ENCODE data around the gene CKAP2. TPM values are rescaled to one million over a fixed set of nuclear protein-coding genes. Genes with fewer than 3 reads are reported as not detected.
A peak's percentile ranks its signal among the peaks of the same experiment; 100 is the strongest.

Gene CKAP2
- total RNA-seq, 2 experiments from 2014 or later, result 59.2 to 61.7 TPM

- ATAC-seq (ENCODE audit: low read depth) (no peak), DNase-seq (no peak)
- POLR2A ChIA-PET, result interaction anchor here (0.7 kb wide), 1 partner anchor 608 kb away, joined by 4 read pairs; no protein-coding TSS in a partner anchor
- H3K4me3 Mint-ChIP-seq, result no peak overlapping the region
- no peak overlapping the region for H3K27ac Mint-ChIP-seq
- H3K27me3 Mint-ChIP-seq, result no peaks in the 10 kb centered on the region
- H3K4me1 Mint-ChIP-seq, result peaks cover 18% of the 10 kb centered on the region
- no peaks in the 10 kb centered on the region for H3K9me3 Mint-ChIP-seq
- H3K36me3 Mint-ChIP-seq, result peaks cover 5% of the 10 kb centered on the region
Measured at GRCh38 chr13:52446265-52446664, 9.0 kb upstream of the CKAP2 start.

GRCh38 chr13:52447354-52447753, 7.9 kb upstream of the CKAP2 start:
- H3K27me3 Mint-ChIP-seq, result no peaks in the 10 kb centered on the region
- peaks cover 5% of the 10 kb centered on the region for H3K36me3 Mint-ChIP-seq
- ATAC-seq (ENCODE audit: low read depth) (no peak), DNase-seq (no peak)
- POLR2A ChIA-PET, result interaction anchor here (0.5 to 1.0 kb wide), 3 partner anchors 253 to 991 kb away, joined by 3 to 5 read pairs (median 3); no protein-coding TSS in a partner anchor
- H3K4me3 Mint-ChIP-seq, result no peak overlapping the region
- H3K4me1 Mint-ChIP-seq, result peaks cover 20% of the 10 kb centered on the region
- H3K9me3 Mint-ChIP-seq, result no peaks in the 10 kb centered on the region
- no peak overlapping the region for H3K27ac Mint-ChIP-seq

GRCh38 chr13:52447815-52448552, 7.3 kb upstream of the CKAP2 start:
- POLR2A ChIA-PET, result interaction anchor here (0.6 to 1.0 kb wide), 3 partner anchors 38 to 992 kb away, joined by 3 to 5 read pairs (median 5); no protein-coding TSS in a partner anchor
- ATAC-seq (ENCODE audit: low read depth), result no peak
- no peaks in the 10 kb centered on the region for H3K27me3 Mint-ChIP-seq
- no peak overlapping the region for H3K4me3 Mint-ChIP-seq
- no peak overlapping the region for H3K27ac Mint-ChIP-seq
- DNase-seq, result no peak
- peaks cover 5% of the 10 kb centered on the region for H3K36me3 Mint-ChIP-seq
- no peaks in the 10 kb centered on the region for H3K9me3 Mint-ChIP-seq
- peaks cover 20% of the 10 kb centered on the region for H3K4me1 Mint-ChIP-seq

GRCh38 chr13:52449331-52450011, 5.8 kb upstream of the CKAP2 start:
- Mint-ChIP-seq H3K27me3 (no peaks in the 10 kb centered on the region), H3K4me3 (peak overlapping the region; percentile 96), H3K9me3 (no peaks in the 10 kb centered on the region), H3K36me3 (peaks cover 3% of the 10 kb centered on the region), H3K4me1 (peaks cover 31% of the 10 kb centered on the region), H3K27ac (peak overlapping the region; percentile 89)
- POLR2A ChIA-PET, result interaction anchor here (1.1 to 1.5 kb wide), 3 partner anchors 13 to 254 kb away, joined by 3 to 8 read pairs (median 3); no protein-coding TSS in a partner anchor
- ATAC-seq (ENCODE audit: low read depth) (no peak), DNase-seq (no peak)

GRCh38 chr13:52450012-52450792, 5.1 kb upstream of the CKAP2 start, which contains the start of gene VPS36:
Gene VPS36 (minus strand): TSS chr13:52450634. CDS start chr13:52450594, 40 bp downstream.
- POLR2A ChIA-PET, result interaction anchor here (0.8 to 1.5 kb wide), 5 partner anchors 13 to 256 kb away, joined by 3 to 8 read pairs (median 3); no protein-coding TSS in a partner anchor
- H3K36me3 Mint-ChIP-seq, result peaks cover 3% of the 10 kb centered on the region
- ATAC-seq (ENCODE audit: low read depth), result peak; percentile 83

GRCh38 chr13:52450793-52451116, 4.5 kb upstream of the CKAP2 start:
- Mint-ChIP-seq H3K9me3 (no peaks in the 10 kb centered on the region), H3K27ac (peak overlapping the region; percentile 87), H3K4me1 (peaks cover 33% of the 10 kb centered on the region), H3K27me3 (no peaks in the 10 kb centered on the region), H3K4me3 (peak overlapping the region; percentile 83), H3K36me3 (peaks cover 3% of the 10 kb centered on the region)
- POLR2A ChIA-PET, result interaction anchor here (0.8 to 1.5 kb wide), 4 partner anchors 34 to 257 kb away, joined by 3 to 8 read pairs (median 3); no protein-coding TSS in a partner anchor
- DNase-seq (no peak), ATAC-seq (ENCODE audit: low read depth) (no peak)

More at GRCh38 chr13:52450012-52450792, 5.1 kb upstream of the CKAP2 start, which contains the start of gene VPS36:
- peak within 1 kb of the TSS; percentile 96 for H3K4me3 Mint-ChIP-seq
- peak within 1 kb of the TSS; percentile 89 for H3K27ac Mint-ChIP-seq
- peak; percentile 99 for DNase-seq
- peaks cover 33% of the 10 kb centered on the region for H3K4me1 Mint-ChIP-seq
- no peaks in the 10 kb centered on the region for H3K9me3 Mint-ChIP-seq
- H3K27me3 Mint-ChIP-seq, result no peaks in the 10 kb centered on the region

- H3K9me3 Mint-ChIP-seq, result no peaks in the 10 kb centered on the region
- peak overlapping the region; percentile 83 for H3K4me3 Mint-ChIP-seq
- H3K27me3 Mint-ChIP-seq, result no peaks in the 10 kb centered on the region
- H3K27ac Mint-ChIP-seq, result no peak overlapping the region
- ATAC-seq (ENCODE audit: low read depth) (no peak), DNase-seq (no peak)
- peaks cover 37% of the 10 kb centered on the region for H3K4me1 Mint-ChIP-seq
- peaks cover 4% of the 10 kb centered on the region for H3K36me3 Mint-ChIP-seq
- POLR2A ChIA-PET, result interaction anchor here (0.8 to 1.5 kb wide), 3 partner anchors 35 to 257 kb away, joined by 3 read pairs; no protein-coding TSS in a partner anchor
Measured at GRCh38 chr13:52451135-52451804, 4.0 kb upstream of the CKAP2 start.

GRCh38 chr13:52452470-52452869, 2.8 kb upstream of the CKAP2 start:
- peaks cover 11% of the 10 kb centered on the region for H3K36me3 Mint-ChIP-seq
- DNase-seq (no peak), ATAC-seq (ENCODE audit: low read depth) (no peak)
- no peaks in the 10 kb centered on the region for H3K27me3 Mint-ChIP-seq
- peaks cover 44% of the 10 kb centered on the region for H3K4me1 Mint-ChIP-seq
- POLR2A ChIA-PET, result no interaction called here
- no peak overlapping the region for H3K4me3 Mint-ChIP-seq
- H3K27ac Mint-ChIP-seq, result no peak overlapping the region
- H3K9me3 Mint-ChIP-seq, result no peaks in the 10 kb centered on the region

- H3K4me3 Mint-ChIP-seq, result peak overlapping the region; percentile 88
- H3K4me1 Mint-ChIP-seq, result peaks cover 39% of the 10 kb centered on the region
- H3K36me3 Mint-ChIP-seq, result peaks cover 16% of the 10 kb centered on the region
- H3K9me3 Mint-ChIP-seq, result no peaks in the 10 kb centered on the region
- ATAC-seq (ENCODE audit: low read depth), result no peak
- peak overlapping the region; percentile 92 for H3K27ac Mint-ChIP-seq
- DNase-seq, result no peak
- POLR2A ChIA-PET, result no interaction called here
- no peaks in the 10 kb centered on the region for H3K27me3 Mint-ChIP-seq
Measured at GRCh38 chr13:52454459-52454819, 839 bp upstream of the CKAP2 start.

GRCh38 chr13:52455677-52456041, 381 bp downstream of the CKAP2 start:
- peaks cover 43% of the 10 kb centered on the region for H3K4me1 Mint-ChIP-seq
- POLR2A ChIA-PET, result interaction anchor here (1.2 kb wide), 1 partner anchor 197 kb away, joined by 5 read pairs; the partner anchor contains the start of gene SUGT1
- no peaks in the 10 kb centered on the region for H3K9me3 Mint-ChIP-seq
- ATAC-seq (ENCODE audit: low read depth), result peak; percentile 46
- peaks cover 19% of the 10 kb centered on the region for H3K36me3 Mint-ChIP-seq
- peak; percentile 82 for DNase-seq
- H3K27ac Mint-ChIP-seq, result peak overlapping the region; percentile 88
- no peaks in the 10 kb centered on the region for H3K27me3 Mint-ChIP-seq
- H3K4me3 Mint-ChIP-seq, result peak overlapping the region; percentile 91

GRCh38 chr13:52459668-52460067, 4.4 kb downstream of the CKAP2 start:
- peaks cover 50% of the 10 kb centered on the region for H3K4me1 Mint-ChIP-seq
- H3K27me3 Mint-ChIP-seq, result no peaks in the 10 kb centered on the region
- POLR2A ChIA-PET, result no interaction called here
- peak overlapping the region; percentile 16 for H3K27ac Mint-ChIP-seq
- no peaks in the 10 kb centered on the region for H3K9me3 Mint-ChIP-seq
- ATAC-seq (ENCODE audit: low read depth) (no peak), DNase-seq (no peak)
- peaks cover 39% of the 10 kb centered on the region for H3K36me3 Mint-ChIP-seq
- no peak overlapping the region for H3K4me3 Mint-ChIP-seq

- Mint-ChIP-seq H3K4me3 (peak overlapping the region; percentile 63), H3K36me3 (peaks cover 44% of the 10 kb centered on the region), H3K27ac (peak overlapping the region; percentile 64), H3K9me3 (no peaks in the 10 kb centered on the region), H3K4me1 (peaks cover 44% of the 10 kb centered on the region), H3K27me3 (no peaks in the 10 kb centered on the region)
- POLR2A ChIA-PET, result no interaction called here
- ATAC-seq (ENCODE audit: low read depth) (peak; percentile 87), DNase-seq (no peak)
Measured at GRCh38 chr13:52461265-52461664, 6.0 kb downstream of the CKAP2 start.

Data from activated naive CD8-positive, alpha-beta T cell treated with anti-CD3 and anti-CD28 coated beads, Interleukin-2, amount 10 ng/mL, durations not matched to agents 7 days and 5 days (primary cell).